Smooth muscle cell (in vitro differentiated cells): ENCODE measurements around the gene OR51D1. TPM values are rescaled to one million over a fixed set of nuclear protein-coding genes. Genes with fewer than 3 reads are reported as not detected.
A peak's percentile ranks its signal among the peaks of the same experiment; 100 is the strongest.

Source experiments
- DNase-seq: peaks from one replicate; lab custom pipeline; 2025; ENCODE audit not compliant: unreplicated experiment; lab: John Stamatoyannopoulos, UW
- H2AFZ ChIP-seq: fragments of 200-600 bp; sonication (generic); 2 replicates; pipeline ENCODE4 v1.6.0; 2016; ENCODE audit warnings: antibody characterized with exemption, low read depth, mild to moderate bottlenecking
- H3F3A ChIP-seq: fragments of 200-600 bp; sonication (generic); 2 replicates; pipeline ENCODE4 v1.6.0; 2017; ENCODE audit warnings: antibody characterized with exemption, low read depth
- H3K27ac ChIP-seq: fragments of 200-600 bp; sonication (generic); 2 replicates; pipeline ENCODE4 v1.5.1; 2016; ENCODE audit warnings: low read depth, mild to moderate bottlenecking
- H3K27me3 ChIP-seq: fragments of 200-600 bp; sonication (generic); 2 replicates; pipeline ENCODE4 v1.6.1; 2016; ENCODE audit warnings: low read depth, mild to moderate bottlenecking
- H3K36me3 ChIP-seq: fragments of 200-600 bp; sonication (generic); 2 replicates; pipeline ENCODE4 v1.5.1; 2016; ENCODE audit warnings: low read depth
- H3K4me1 ChIP-seq: fragments of 200-600 bp; sonication (generic); 2 replicates; pipeline ENCODE4 v1.5.1; 2016; ENCODE audit warnings: low read depth
- H3K4me2 ChIP-seq: fragments of 200-600 bp; sonication (generic); 2 replicates; pipeline ENCODE4 v1.6.0; 2016; ENCODE audit warnings: mild to moderate bottlenecking
- H3K4me3 ChIP-seq: fragments of 200-600 bp; sonication (generic); 2 replicates; pipeline ENCODE4 v1.5.1; 2016; ENCODE audit warnings: mild to moderate bottlenecking
- H3K79me2 ChIP-seq: fragments of 200-600 bp; sonication (generic); 2 replicates; pipeline ENCODE4 v1.6.0; 2016; ENCODE audit warnings: low read depth, mild to moderate bottlenecking
- H3K9ac ChIP-seq: fragments of 200-600 bp; sonication (generic); 2 replicates; pipeline ENCODE4 v1.6.0; 2016; ENCODE audit warnings: low read depth
- H3K9me3 ChIP-seq: fragments of 200-600 bp; sonication (generic); replicated peaks from 2 replicates; pipeline ENCODE4 v1.5.1; 2016; ENCODE audit warnings: low read depth
- H4K20me1 ChIP-seq: fragments of 200-600 bp; sonication (generic); 2 replicates; pipeline ENCODE4 v1.6.0; 2016; ENCODE audit warnings: low read depth
- WGBS: methylation state at CpG from one replicate; pipeline ENCODE4 v1.1.7; 2016; ENCODE audit warnings: low lambda C conversion rate; 5-methylcytosine and 5-hydroxymethylcytosine counted together
- polyA plus RNA-seq: library from polyadenylated mRNA; unstranded; fragments of >200 nt; fragmentation: Nextera tagmentation; extraction: Ambion mirVana; gene quantifications from 2 replicates; pipeline ENCODE4 v1.2.1, GENCODE V29; 2016
- total RNA-seq: library from RNA; depleted of rRNA; stranded (reverse); fragments of >200 nt; gene quantifications from 2 replicates; pipeline ENCODE4 v1.2.3, GENCODE V29; 2014
- TF ChIP-seq, protein P1 (sequence below): fragments of 200-600 bp; sonication (generic); IDR thresholded peaks from 2 replicates; pipeline ENCODE4 v1.5.1; 2017; ENCODE audit warnings: borderline replicate concordance, mild to moderate bottlenecking, antibody characterized with exemption; ENCODE audit not compliant: insufficient read depth, poor library complexity, severe bottlenecking

Gene OR51D1
- total and polyA plus RNA-seq, 2 experiments from 2014 or later, result not detected

DNA sequence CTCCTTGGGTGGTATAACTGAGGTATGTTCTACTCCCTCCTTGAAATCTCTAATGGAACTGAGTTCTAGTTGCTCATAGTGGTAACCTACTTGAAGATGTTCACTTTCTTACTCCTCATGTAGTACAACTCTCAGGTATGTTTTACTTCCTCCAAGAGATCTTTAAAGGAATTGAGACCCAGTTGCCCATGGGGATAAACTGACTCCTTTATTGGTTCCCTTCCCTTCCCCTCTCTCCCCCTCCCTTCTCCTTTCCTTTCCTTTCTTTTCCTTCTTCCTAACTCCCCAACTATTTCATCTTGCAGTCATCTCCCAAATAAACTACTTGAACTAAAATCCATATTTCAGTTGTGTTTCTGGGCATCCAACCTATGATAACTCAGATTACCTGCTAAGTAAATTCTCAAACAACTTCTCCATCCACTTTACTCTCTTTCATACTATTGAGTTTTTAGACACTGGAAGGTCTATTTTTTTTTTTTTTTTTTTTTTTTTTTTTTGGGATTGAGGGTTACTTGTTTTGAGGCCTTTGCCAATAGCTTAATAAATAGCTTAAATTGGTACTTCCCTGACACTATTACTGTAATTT is 21.3 kb upstream of the OR51D1 start:
- H3F3A ChIP-seq, result no peaks in the 10 kb centered on the region
- no peak overlapping the region for H3K27ac ChIP-seq
- no peaks in the 10 kb centered on the region for H3K4me1 ChIP-seq
- TF ChIP-seq, protein P1, sequence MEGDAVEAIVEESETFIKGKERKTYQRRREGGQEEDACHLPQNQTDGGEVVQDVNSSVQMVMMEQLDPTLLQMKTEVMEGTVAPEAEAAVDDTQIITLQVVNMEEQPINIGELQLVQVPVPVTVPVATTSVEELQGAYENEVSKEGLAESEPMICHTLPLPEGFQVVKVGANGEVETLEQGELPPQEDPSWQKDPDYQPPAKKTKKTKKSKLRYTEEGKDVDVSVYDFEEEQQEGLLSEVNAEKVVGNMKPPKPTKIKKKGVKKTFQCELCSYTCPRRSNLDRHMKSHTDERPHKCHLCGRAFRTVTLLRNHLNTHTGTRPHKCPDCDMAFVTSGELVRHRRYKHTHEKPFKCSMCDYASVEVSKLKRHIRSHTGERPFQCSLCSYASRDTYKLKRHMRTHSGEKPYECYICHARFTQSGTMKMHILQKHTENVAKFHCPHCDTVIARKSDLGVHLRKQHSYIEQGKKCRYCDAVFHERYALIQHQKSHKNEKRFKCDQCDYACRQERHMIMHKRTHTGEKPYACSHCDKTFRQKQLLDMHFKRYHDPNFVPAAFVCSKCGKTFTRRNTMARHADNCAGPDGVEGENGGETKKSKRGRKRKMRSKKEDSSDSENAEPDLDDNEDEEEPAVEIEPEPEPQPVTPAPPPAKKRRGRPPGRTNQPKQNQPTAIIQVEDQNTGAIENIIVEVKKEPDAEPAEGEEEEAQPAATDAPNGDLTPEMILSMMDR, result no peak
- no peaks in the 10 kb centered on the region for H3K9me3 ChIP-seq
- H3K9ac ChIP-seq, result no peak overlapping the region
- no peaks in the 10 kb centered on the region for H3K79me2 ChIP-seq
- H3K4me3 ChIP-seq, result no peak overlapping the region
- no peak overlapping the region for H2AFZ ChIP-seq
- no peaks in the 10 kb centered on the region for H3K27me3 ChIP-seq
- no peaks in the 10 kb centered on the region for H3K36me3 ChIP-seq
- no peak overlapping the region for H3K4me2 ChIP-seq
- no peaks in the 10 kb centered on the region for H4K20me1 ChIP-seq
- no peak for DNase-seq

DNA sequence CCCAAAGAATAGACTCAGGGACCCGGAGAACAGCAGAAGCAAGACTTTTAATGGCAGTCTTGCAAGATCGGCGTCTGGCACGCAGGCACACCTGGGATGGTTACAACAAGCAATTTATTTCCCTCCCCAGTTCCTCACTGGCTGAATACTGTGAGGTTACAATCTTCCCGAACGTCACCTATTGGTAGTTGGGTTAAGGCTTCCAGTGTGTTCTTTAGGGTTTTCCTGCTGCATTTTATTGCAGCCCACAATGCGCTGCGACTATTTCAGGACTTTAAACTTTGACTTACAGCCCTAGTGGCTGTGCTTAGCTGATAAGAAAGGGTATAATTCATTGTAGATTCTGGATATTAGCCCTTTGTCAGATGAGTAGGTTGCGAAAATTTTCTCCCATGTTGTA is 17.8 kb upstream of the OR51D1 start:
- H3K4me2 ChIP-seq, result no peak overlapping the region
- no peaks in the 10 kb centered on the region for H3K27me3 ChIP-seq
- H3K79me2 ChIP-seq, result no peaks in the 10 kb centered on the region
- no peak for DNase-seq
- no peaks in the 10 kb centered on the region for H3F3A ChIP-seq
- H4K20me1 ChIP-seq, result no peaks in the 10 kb centered on the region
- H2AFZ ChIP-seq, result no peak overlapping the region
- H3K4me3 ChIP-seq, result no peak overlapping the region
- H3K4me1 ChIP-seq, result no peaks in the 10 kb centered on the region
- H3K9ac ChIP-seq, result no peak overlapping the region
- no peaks in the 10 kb centered on the region for H3K9me3 ChIP-seq
- no peak overlapping the region for H3K27ac ChIP-seq
- 80% methylated on average over 9 of the region's 9 CpGs for WGBS
- TF ChIP-seq, protein P1, result no peak
- no peaks in the 10 kb centered on the region for H3K36me3 ChIP-seq

DNA sequence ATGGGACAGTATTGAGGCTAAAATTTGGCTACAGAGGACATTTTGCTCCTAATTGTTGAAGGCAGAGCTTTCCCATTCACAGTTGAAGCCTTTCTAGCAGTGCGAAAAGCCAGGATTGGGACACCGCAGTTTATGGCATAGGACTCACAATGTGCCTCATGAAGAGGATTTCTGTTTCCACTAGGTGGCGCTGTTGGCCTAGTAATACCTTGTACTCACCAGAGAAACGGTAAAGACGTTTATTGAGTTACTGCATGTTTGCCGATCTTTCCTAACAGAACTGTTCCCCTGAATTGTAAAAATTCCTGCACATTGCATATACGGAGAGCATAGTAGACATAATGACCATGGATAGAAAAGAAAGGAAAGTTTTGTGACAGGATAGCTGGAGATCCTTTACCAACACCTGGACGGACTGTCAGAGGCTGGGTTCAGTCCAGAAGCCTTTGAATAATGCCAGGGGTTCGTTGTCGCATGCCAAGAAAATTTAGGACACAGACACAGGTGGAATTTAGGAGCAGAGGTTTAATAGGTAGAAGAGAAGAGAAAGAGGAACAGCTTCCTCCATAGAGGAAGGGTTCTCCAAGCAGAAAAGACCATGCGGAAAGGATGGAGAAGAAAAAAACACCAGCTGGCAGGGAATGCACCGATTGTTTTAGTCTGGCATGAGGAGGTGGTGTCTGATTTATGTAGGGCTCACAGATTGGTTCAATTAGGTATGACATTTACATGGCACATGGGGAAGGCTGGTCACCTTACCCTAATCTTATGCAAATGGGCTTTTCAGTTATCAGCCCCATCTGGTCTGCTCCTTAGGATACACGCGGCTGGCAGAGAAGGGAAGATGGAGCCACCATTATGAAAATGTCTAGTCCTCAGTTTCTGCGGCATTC is 10.8 kb upstream of the OR51D1 start:
- peak; percentile 14 for DNase-seq
- H3K4me3 ChIP-seq, result no peak overlapping the region
- H2AFZ ChIP-seq, result no peak overlapping the region
- TF ChIP-seq, protein P1, result peak; percentile 78
- H3K4me2 ChIP-seq, result no peak overlapping the region
- no peaks in the 10 kb centered on the region for H3K9me3 ChIP-seq
- no peaks in the 10 kb centered on the region for H3K4me1 ChIP-seq
- whole genome bisulfite sequencing, result 44% methylated on average over 15 of the region's 15 CpGs
- H3F3A ChIP-seq, result no peaks in the 10 kb centered on the region
- H3K27ac ChIP-seq, result no peak overlapping the region
- no peaks in the 10 kb centered on the region for H4K20me1 ChIP-seq
- no peaks in the 10 kb centered on the region for H3K27me3 ChIP-seq
- no peak overlapping the region for H3K9ac ChIP-seq
- H3K36me3 ChIP-seq, result no peaks in the 10 kb centered on the region
- H3K79me2 ChIP-seq, result no peaks in the 10 kb centered on the region
